ENCODE data around the gene DHX34.

Gene DHX34

DNA sequence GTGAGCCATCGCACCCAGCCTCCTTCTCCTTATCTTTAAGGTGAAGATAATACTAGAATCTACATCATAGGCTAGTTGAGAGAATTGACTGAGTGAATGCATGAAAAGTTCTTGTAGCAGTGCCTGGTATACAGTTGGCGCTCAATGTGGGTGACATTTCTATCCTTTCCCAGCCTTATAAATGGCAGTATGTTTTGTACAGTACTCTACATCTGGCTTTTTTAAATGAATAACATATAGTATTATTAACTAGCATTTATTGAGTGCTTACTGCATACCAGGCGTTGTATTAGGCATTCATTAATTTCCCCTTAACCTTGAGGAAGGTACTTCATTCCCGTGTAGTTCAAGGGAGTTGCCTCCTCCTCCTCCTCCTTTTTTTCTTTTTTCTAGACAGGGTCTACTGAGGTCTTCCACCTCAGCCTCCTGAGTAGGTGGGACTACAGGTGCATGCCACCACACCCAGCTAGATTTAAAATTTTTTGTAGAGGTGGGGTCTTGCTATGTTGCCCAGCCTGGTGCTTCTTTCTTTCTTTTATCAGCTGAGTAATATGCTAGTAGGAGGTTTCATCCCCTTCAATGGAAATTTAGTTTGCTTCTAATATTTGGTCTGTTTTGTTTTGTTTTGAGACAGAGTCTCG lies 36.6 kb upstream of the DHX34 start:
- H3K4me2 ChIP-seq (ENCODE audit: low read length): no peak overlapping the region
- H3K27ac ChIP-seq (ENCODE audit: low read depth, low read length): no peak overlapping the region
- peaks cover 21% of the 10 kb centered on the region for H3K27me3 ChIP-seq (ENCODE audit: control insufficient read depth, low read length)
- TF ChIP-seq, protein P1, sequence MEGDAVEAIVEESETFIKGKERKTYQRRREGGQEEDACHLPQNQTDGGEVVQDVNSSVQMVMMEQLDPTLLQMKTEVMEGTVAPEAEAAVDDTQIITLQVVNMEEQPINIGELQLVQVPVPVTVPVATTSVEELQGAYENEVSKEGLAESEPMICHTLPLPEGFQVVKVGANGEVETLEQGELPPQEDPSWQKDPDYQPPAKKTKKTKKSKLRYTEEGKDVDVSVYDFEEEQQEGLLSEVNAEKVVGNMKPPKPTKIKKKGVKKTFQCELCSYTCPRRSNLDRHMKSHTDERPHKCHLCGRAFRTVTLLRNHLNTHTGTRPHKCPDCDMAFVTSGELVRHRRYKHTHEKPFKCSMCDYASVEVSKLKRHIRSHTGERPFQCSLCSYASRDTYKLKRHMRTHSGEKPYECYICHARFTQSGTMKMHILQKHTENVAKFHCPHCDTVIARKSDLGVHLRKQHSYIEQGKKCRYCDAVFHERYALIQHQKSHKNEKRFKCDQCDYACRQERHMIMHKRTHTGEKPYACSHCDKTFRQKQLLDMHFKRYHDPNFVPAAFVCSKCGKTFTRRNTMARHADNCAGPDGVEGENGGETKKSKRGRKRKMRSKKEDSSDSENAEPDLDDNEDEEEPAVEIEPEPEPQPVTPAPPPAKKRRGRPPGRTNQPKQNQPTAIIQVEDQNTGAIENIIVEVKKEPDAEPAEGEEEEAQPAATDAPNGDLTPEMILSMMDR (IDR thresholded peaks at IDR 0.05; ENCODE audit: low read depth, low read length, poor library complexity, severe bottlenecking): no peak
- no peak for TF ChIP-seq EZH2phosphoT487 (IDR thresholded peaks at IDR 0.05; ENCODE audit: borderline replicate concordance, low read length)
- no peaks in the 10 kb centered on the region for H3F3A ChIP-seq (ENCODE audit: control insufficient read depth, insufficient read depth)
- H3K36me3 ChIP-seq (ENCODE audit: control insufficient read depth, low read length): no peaks in the 10 kb centered on the region
- H3K4me1 ChIP-seq (ENCODE audit: control insufficient read depth, low read length): peaks cover 12% of the 10 kb centered on the region
- H4K20me1 ChIP-seq (ENCODE audit: control insufficient read depth, insufficient read depth, low read depth, low read length): no peaks in the 10 kb centered on the region
- no peaks in the 10 kb centered on the region for H3K9me2 ChIP-seq (replicated peaks; ENCODE audit: control insufficient read depth, low read length)
- no peaks in the 10 kb centered on the region for H3K79me2 ChIP-seq (ENCODE audit: control insufficient read depth, low read length)
- H3K9me3 ChIP-seq (ENCODE audit: control insufficient read depth, insufficient read depth, low read length): no peaks in the 10 kb centered on the region
- H3K4me3 ChIP-seq (ENCODE audit: low read length): no peak overlapping the region

DNA sequence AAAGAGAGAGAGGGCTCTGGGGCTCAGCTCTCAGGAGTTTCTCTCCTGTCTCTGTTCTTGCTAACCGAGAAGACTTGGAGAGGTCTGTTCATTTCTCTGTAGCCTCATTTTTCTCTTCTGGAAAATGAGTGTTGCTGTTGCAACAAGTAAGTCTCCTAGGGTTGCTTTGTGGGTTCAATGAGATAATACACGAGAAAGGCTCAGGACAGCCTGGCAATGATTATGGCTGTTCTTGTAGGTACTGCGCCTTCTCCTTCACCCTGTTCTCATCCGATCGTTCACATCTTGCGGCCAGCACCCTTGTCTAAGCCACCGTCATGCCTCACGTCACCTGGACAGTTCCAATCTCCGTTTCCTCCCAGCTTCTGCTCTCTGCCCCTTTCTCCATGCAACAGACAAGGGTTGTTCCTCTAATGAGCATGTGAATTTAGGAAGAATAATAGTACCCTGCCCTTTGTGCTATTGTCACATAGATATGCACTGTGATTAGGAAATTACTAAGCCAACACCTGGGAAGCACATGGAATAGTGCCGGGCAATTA lies 35.3 kb upstream of the DHX34 start:
- H3K9me3 ChIP-seq (ENCODE audit: control insufficient read depth, insufficient read depth, low read length): no peaks in the 10 kb centered on the region
- no peaks in the 10 kb centered on the region for H3K36me3 ChIP-seq (ENCODE audit: control insufficient read depth, low read length)
- no peak overlapping the region for H3K4me2 ChIP-seq (ENCODE audit: low read length)
- H3K9me2 ChIP-seq (replicated peaks; ENCODE audit: control insufficient read depth, low read length): no peaks in the 10 kb centered on the region
- H4K20me1 ChIP-seq (ENCODE audit: control insufficient read depth, insufficient read depth, low read depth, low read length): no peaks in the 10 kb centered on the region
- no peak overlapping the region for H3K27ac ChIP-seq (ENCODE audit: low read depth, low read length)
- TF ChIP-seq, protein P1 (IDR thresholded peaks at IDR 0.05; ENCODE audit: low read depth, low read length, poor library complexity, severe bottlenecking): no peak
- TF ChIP-seq EZH2phosphoT487 (IDR thresholded peaks at IDR 0.05; ENCODE audit: borderline replicate concordance, low read length): no peak
- no peaks in the 10 kb centered on the region for H3K79me2 ChIP-seq (ENCODE audit: control insufficient read depth, low read length)
- peaks cover 12% of the 10 kb centered on the region for H3K4me1 ChIP-seq (ENCODE audit: control insufficient read depth, low read length)
- H3F3A ChIP-seq (ENCODE audit: control insufficient read depth, insufficient read depth): no peaks in the 10 kb centered on the region
- H3K27me3 ChIP-seq (ENCODE audit: control insufficient read depth, low read length): peaks cover 21% of the 10 kb centered on the region
- no peak overlapping the region for H3K4me3 ChIP-seq (ENCODE audit: low read length)

DNA sequence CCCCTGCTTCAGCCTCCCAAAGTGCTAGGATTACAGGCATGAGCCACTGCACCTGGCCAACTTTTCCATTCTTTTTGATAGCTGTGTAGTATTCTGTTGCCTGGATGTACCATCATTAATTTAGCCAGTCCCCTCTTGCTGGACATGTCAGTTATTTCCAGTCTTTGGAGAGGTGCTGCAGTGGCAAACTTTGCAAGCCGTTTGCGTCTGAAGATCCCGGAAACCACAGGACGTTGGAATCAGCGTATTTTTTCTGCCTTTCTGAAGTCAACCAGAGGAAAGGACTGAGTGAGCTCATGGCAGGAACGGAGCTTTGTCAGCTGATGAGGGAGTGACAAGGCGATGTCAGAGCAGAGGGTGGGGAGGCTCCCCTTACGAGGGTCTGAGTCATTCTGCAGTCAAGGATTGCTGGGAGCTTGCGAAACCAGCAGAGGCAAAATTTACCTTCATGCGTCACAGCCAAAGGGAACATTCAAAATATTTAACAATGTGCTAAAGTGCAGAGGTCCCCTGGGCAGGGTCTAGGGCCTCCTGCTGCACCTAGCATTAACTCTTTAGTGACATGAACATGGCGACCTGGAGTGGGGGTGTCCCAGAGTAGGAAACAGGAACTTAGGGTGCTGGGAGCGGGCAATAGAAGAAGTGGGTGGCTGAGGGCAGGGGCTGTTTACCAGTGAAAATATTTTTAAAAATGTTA lies 33.8 kb upstream of the DHX34 start:
- Histone ChIP-seq H3K4me3 (ENCODE audit: low read length) (no peak overlapping the region), H3K4me1 (ENCODE audit: control insufficient read depth, low read length) (no peaks in the 10 kb centered on the region), H3K27me3 (ENCODE audit: control insufficient read depth, low read length) (peaks cover 9% of the 10 kb centered on the region), H4K20me1 (ENCODE audit: control insufficient read depth, insufficient read depth, low read depth, low read length) (no peaks in the 10 kb centered on the region), H3F3A (ENCODE audit: control insufficient read depth, insufficient read depth) (no peaks in the 10 kb centered on the region), H3K79me2 (ENCODE audit: control insufficient read depth, low read length) (no peaks in the 10 kb centered on the region), H3K9me3 (ENCODE audit: control insufficient read depth, insufficient read depth, low read length) (no peaks in the 10 kb centered on the region), H3K4me2 (ENCODE audit: low read length) (no peak overlapping the region), H3K9me2 (replicated peaks; ENCODE audit: control insufficient read depth, low read length) (no peaks in the 10 kb centered on the region), H3K36me3 (ENCODE audit: control insufficient read depth, low read length) (no peaks in the 10 kb centered on the region), H3K27ac (ENCODE audit: low read depth, low read length) (no peak overlapping the region)
- no peak for TF ChIP-seq EZH2phosphoT487 (IDR thresholded peaks at IDR 0.05; ENCODE audit: borderline replicate concordance, low read length)
- TF ChIP-seq, protein P1 (IDR thresholded peaks at IDR 0.05; ENCODE audit: low read depth, low read length, poor library complexity, severe bottlenecking): no peak
